Colon (tissue), 2 donors: ENCODE measurements around the gene PRR4.

Source experiments
- FAIRE-seq: peaks from 2 replicates; lab custom pipeline; 2012; peaks lifted over from hg19 to GRCh38; lab: Jason Lieb, UNC
- donor health status: control.
- donor health status: control.

PRR4 gene

DNA sequence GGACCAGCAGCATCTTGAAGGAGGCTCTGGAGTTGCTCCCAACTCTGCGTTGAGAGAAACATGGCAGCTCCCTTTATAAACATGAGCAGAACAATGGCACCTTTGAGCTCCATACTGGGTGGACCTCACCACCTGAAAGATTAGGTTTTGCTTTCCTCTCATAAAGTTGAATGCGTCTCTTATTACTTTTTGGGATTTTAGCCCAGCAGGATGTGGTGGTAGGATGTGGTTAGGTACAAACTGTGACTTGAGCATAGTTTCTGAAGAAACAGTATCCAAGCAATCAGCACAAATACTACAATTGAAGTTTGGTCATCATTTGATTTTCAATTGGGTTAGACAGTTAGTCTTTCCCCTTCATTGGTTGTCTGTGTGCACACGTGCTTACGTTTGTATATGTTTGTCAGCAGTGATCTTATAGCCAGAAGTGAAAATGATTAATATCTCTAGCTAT is at the start of gene PRR4:
PRR4 (minus strand) TSS at position 51 of the 454 bp plus-strand sequence; CDS start at position 13, 38 bp downstream.
- FAIRE-seq = no peak

- FAIRE-seq = no peak
These were observed 47.6 kb upstream of the PRR4 start for GRCh38 chr12:10896854-10897253.

DNA sequence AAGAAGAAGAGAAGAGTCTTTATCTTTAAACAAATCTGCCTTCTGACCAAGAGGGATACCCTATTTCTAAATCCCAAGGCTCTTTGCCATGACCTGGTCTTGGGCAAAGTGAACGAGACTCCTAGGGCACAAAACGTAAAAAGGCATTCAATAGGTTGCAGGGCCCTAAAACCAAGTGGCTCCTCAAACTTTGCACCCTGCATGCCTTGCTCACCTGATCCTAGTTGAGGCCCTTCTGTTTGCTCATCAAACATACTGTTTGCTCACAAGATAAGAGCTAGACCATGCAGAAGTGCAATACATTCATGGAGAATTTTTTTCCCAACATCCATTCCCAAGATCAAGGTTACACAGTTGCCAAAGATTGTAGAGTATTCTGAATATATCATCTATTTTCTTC is 42.7 kb upstream of the PRR4 start:
- no peak for FAIRE-seq

- FAIRE-seq = no peak
These were observed 40.0 kb upstream of the PRR4 start for GRCh38 chr12:10889226-10889625.

GRCh38 chr12:10884086-10884725 is 34.9 kb upstream of the PRR4 start, which contains the start of gene PRH1:
PRH1 (minus strand) TSS chr12:10884255; CDS start chr12:10884217, 38 bp downstream.
- FAIRE-seq = no peak

DNA sequence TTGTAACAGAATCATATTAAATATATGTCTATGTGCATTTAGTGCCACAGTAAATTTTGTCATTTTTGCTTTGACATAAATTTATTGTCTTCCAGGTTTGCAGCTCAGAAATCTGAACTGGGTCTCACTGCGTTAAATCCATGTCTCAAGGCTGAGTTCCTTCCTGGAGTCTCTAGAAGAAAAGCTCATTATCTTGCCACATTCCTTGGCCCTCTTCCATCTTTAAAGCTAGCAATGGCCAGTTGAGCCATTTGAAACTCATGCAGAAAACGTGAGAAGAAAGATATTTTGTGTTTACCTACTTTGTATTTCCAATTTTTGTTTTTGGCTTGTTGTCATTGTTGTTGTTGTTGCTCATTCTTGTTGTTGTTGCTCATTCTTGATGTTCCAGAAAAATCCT is 24.1 kb upstream of the PRR4 start:
- no peak for FAIRE-seq

GRCh38 chr12:10867381-10867780 is 18.1 kb upstream of the PRR4 start:
- FAIRE-seq = no peak

DNA sequence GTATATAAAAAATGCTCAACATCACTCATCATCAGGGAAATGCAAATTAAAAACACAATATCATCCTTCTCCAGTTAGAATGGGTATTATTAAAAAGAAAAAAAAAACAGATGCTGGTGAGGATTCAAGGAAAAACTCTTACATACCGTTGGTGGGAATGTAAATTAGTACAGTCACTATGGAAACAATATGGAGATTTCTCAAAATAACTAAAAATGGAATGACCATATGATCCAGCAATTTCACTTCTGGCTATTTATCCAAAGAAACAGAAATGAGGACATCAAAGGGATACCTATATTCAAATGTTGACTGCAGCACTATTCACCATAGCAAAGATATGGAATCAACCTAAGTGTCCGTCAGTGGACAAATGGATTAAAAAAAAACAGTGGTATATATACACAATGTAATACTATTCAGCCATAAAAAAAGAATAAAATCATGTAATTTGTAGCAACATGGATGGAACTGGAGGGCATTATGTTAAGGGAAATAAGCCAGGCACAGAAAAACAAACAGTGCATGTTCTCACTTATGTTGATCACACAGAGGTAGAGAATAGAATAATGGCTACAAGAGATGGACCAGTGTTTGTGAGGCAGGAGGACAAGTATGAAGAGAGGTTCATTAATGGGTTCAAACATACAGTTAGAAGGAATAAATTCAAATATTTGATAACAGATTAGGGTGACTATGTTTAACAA is 14.4 kb upstream of the PRR4 start:
- no peak for FAIRE-seq

GRCh38 chr12:10861366-10861765 is 12.1 kb upstream of the PRR4 start:
- no peak for FAIRE-seq

DNA sequence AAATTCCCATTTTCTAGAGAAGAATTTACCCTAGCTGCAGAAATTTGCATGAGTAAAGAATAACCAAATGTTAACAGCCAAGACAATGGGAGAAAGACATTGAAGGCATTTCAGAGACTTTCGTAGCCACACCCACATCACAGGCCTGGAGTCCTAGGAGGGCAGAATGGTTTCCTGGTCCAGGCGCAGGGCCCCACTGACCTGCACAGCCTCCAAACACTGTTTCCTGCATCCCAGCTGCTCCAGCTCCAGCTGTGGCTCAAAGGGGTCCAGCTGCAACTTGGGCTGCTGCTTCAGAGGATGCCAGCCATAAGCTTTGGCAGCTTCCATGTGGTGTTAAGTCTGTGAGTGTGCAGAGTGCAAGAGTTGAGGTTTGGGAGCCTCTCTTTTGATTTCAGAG is 6.5 kb upstream of the PRR4 start:
- FAIRE-seq = no peak

DNA sequence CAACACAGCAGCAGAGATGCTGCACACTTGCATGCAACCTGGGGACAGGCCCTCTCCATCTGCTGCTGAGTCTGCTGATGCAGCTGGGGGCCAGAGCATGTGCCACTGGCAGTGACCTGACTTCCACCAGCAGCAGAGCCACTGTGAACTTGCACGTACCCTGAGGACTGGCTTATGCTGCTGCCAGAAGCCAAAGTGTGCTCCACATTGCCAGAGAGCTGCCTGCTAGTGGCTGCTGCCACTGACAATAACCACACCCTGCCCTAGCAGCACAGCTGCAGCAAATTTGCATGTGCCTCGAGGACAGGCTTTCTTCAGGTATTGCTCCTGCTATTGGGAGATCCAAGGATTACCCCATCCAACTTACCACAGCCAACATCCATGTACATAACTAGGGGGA is 4.5 kb upstream of the PRR4 start:
- no peak for FAIRE-seq

DNA sequence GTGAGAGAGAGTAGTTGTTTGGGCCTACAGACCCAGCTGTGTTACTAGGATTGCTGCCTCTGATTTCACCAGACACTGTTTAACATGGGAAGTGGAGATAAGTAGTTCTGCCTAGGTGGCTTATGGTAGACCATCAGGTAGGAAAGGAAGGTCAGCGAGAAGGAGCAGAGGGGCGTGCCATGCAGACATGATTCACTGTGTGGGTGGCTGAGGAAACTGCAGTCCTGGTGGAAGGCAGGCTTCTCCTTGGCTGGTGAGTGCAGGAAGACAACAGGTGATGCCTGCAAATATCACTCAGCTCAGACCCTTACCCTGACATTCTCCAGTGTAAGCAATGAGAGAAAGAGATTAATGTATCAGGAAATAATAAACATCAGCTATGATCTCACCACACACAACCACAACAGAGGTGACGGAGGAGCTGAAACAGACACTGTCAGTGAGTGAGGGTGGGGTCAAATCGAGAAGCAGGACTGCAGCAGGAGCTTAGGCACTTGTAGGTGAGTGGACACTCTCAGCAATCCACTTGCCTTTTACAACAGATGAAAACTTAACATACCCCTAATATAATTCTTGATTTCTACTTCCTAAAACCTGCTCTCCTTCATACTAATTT is 2.1 kb upstream of the PRR4 start:
- FAIRE-seq = no peak

DNA sequence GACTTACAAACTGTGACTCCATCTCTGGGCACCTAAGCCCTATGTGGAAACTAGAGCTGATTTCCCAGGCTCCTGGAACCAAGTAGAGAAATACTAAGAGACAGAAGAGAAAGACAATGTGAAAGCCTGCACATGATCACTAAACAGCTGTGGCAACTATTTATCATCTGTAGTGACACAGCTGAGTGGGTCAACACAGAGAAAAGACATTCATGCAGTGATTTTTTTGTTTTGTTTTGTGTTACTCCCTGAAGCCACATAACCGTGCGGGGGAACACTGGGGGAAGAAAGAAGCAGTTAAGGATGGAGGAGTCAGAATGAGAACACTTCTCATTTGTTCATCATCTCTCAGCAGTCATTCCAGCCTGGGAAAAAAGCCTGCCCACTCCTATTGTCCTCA is 1.5 kb downstream of the PRR4 start:
- no peak for FAIRE-seq

DNA sequence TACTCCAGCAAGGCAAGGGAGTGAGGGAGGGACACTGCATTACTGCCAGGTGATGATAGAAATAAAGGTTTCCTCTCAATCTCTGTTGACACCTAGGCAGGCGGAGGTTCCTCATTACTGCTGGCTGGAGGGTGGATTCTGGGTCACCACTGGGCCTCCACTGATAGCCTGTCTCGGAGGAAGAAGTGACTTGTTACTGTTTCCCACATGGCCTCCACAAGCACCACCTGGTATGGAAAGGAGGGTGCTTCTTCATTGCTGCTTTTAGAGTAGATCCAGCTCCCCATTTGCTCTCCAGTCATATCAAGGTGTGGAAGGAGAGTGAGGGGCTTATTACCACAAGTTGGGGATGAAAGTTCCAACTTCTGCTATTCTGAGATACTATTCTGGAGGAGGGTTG is 6.4 kb downstream of the PRR4 start:
- no peak for FAIRE-seq

GRCh38 chr12:10838461-10838860 is 10.8 kb downstream of the PRR4 start:
- no peak for FAIRE-seq

DNA sequence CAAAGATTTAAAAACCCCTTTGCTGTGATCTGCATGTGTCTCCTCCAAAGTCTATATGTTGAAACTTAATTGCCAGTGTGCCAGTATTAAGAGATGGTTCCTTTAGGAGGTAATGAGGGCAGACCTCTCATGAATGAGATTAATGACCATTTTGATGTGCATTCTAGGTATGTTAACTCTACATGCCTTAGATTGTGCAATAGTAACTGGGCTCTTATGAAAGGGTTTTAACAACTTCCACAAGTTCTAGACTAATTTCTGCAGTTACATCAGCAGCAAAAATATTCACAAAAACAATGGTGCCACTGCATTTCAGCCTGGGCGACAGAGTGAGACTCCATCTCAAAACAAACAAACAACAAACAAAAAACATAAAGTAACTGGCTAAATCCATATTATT is 19.3 kb downstream of the PRR4 start:
- FAIRE-seq = no peak

DNA sequence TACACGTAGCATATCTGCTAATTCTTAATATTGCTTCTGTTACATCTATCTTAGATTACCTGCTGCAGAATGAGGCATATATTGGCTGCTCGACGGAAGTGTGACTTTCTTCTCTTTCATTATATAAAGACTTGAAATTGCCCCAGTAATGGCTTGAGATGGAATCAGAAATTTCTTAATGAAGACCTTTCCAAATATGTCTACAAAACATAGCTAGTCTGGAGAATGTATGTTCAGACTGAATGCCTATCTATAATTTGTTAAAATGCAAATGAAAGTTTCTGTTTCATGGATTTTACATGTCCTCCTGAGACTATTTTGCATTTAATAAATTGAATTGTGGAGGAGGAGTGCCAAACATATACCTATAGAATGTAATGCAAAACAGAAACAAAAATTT is 23.0 kb downstream of the PRR4 start, which contains the start of gene TAS2R10:
TAS2R10 (minus strand) TSS at position 101 of the 400 bp plus-strand sequence; CDS start at position 12, 89 bp downstream.
- FAIRE-seq = no peak

- FAIRE-seq = no peak
These were observed 24.3 kb downstream of the PRR4 start for GRCh38 chr12:10824957-10825356.

GRCh38 chr12:10811883-10812536 is 37.3 kb downstream of the PRR4 start:
- no peak for FAIRE-seq

- no peak for FAIRE-seq
These were observed 39.2 kb downstream of the PRR4 start, which contains the start of gene TAS2R9 for GRCh38 chr12:10810068-10810467. TAS2R9 (minus strand) TSS chr12:10810168; CDS start chr12:10810075, 93 bp downstream.

DNA sequence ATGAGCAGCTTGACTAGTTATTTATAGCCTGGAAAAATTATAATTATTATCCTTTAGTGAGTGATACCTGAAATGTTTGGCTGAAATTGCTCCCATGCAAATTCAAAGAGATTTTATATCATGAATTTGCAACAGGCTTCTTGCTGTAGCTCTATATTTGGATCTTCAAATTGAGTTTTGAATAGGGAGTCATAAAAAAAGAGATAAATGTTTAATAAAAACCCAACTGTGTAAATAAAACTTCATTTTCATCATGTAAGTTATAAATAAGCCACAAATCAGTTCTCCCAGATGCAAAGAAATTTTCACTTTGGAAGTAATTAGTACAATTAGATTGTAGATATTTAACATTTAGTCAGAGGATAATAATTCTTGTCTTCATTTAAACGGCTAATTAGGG is 42.1 kb downstream of the PRR4 start, which contains the start of gene TAS2R8:
TAS2R8 (minus strand) TSS at position 101 of the 400 bp plus-strand sequence. CDS start 306 bp downstream, outside the sequence.
- FAIRE-seq = no peak

GRCh38 chr12:10802587-10802986 is 46.7 kb downstream of the PRR4 start, which contains the start of gene TAS2R7:
TAS2R7 (minus strand) TSS chr12:10802627; CDS start chr12:10802570, 57 bp downstream.
- FAIRE-seq = no peak
